C4-2B (cell line): ENCODE results near the gene PUS3.

Source experiments
- H3K27ac ChIP-seq: fragments of 450-650 bp; 2 replicates; pipeline ENCODE4 v1.5.1; 2017
- CTCF ChIP-seq: fragments of 450-650 bp; conservative IDR thresholded peaks from 2 replicates; pipeline ENCODE4 v1.5.1; 2017; ENCODE audit warnings: mild to moderate bottlenecking
- ZFX ChIP-seq: fragments of 450-650 bp; IDR thresholded peaks from 2 replicates; pipeline ENCODE4 v1.6.1; 2017

PUS3 gene

GRCh38 chr11:125930076-125930450, 27.1 kb upstream of the PUS3 start:
- no peak for TF ChIP-seq CTCF
- TF ChIP-seq ZFX: no peak

GRCh38 chr11:125929445-125930075, 26.6 kb upstream of the PUS3 start:
- H3K27ac ChIP-seq: no peak overlapping the region
- TF ChIP-seq CTCF (no peak), ZFX (no peak)

More at GRCh38 chr11:125930076-125930450, 27.1 kb upstream of the PUS3 start:
- no peak overlapping the region for H3K27ac ChIP-seq

GRCh38 chr11:125926682-125927081, 23.7 kb upstream of the PUS3 start:
- TF ChIP-seq ZFX (no peak), CTCF (no peak)

GRCh38 chr11:125925804-125926203, 22.8 kb upstream of the PUS3 start:
- TF ChIP-seq ZFX (no peak), CTCF (no peak)
- no peak overlapping the region for H3K27ac ChIP-seq

More at GRCh38 chr11:125926682-125927081, 23.7 kb upstream of the PUS3 start:
- H3K27ac ChIP-seq: no peak overlapping the region

GRCh38 chr11:125925247-125925740, 22.3 kb upstream of the PUS3 start:
- H3K27ac ChIP-seq: no peak overlapping the region
- no peak for TF ChIP-seq ZFX
- TF ChIP-seq CTCF: no peak

GRCh38 chr11:125924384-125925007, 21.5 kb upstream of the PUS3 start:
- no peak overlapping the region for H3K27ac ChIP-seq
- TF ChIP-seq ZFX (no peak), CTCF (no peak)

GRCh38 chr11:125923633-125924032, 20.6 kb upstream of the PUS3 start:
- H3K27ac ChIP-seq: no peak overlapping the region
- TF ChIP-seq CTCF (no peak), ZFX (no peak)
